K562 (cell line): ENCODE measurements around the gene ASCC3. TPM values are rescaled to one million over a fixed set of nuclear protein-coding genes. Genes with fewer than 3 reads are reported as not detected.

Source experiments
- ATAC-seq: fragments of 200-7000 bp; cut with Tn5 transposase; 3 replicates; pipeline ENCODE4 v1.9.1; 2020; ENCODE audit warnings: moderate library complexity
- BruUV-seq: library from RNA; stranded (reverse); fragments of 400-500 nt; replicated peaks from 2 replicates; lab custom pipeline; 2021; lab: Mats Ljungman, UMichigan
- CTCF ChIA-PET: fragments of 300-600 bp; formaldehyde crosslinking; extraction: SDS; loops from one replicate; lab custom pipeline; 2021; ENCODE audit warnings: low intra/inter-chr PET ratio; lab: Yijun Ruan, JAX
- POLR2A ChIA-PET: fragments of 300-600, 350-650 bp; sonication (Branson Sonifier 250); formaldehyde crosslinking; extraction: SDS; loops from one replicate; lab custom pipeline; 2021; ENCODE audit warnings: antibody characterized with exemption, inconsistent platforms; lab: Yijun Ruan, JAX
- DNase-seq, 4 experiments: peaks; one replicate each; pipeline versions ENCODE4 v3.0.0 to v3.0.0-alpha.2; 2011 to 2018; ENCODE audit warnings: low spot score in 3 of 4, mixed read lengths in 3 of 4; ENCODE audit errors: extremely low read depth in 1 of 4
- FAIRE-seq: peaks from 2 replicates; lab custom pipeline; 2011; peaks lifted over from hg19 to GRCh38; lab: Jason Lieb, UNC
- H2AFZ ChIP-seq: 2 replicates; pipeline ENCODE4 v1.6.0; 2011; ENCODE audit warnings: low read depth, low read length, control low read depth, inconsistent platforms
- H3K27ac ChIP-seq: fragments of 200-600 bp; 3 replicates; pipeline ENCODE4 v1.8.0; 2011; ENCODE audit warnings: low read depth, mild to moderate bottlenecking, control low read depth, inconsistent platforms, low read length, moderate library complexity, mixed read lengths; ENCODE audit errors: extremely low read depth
- H3K27me3 ChIP-seq, 2 experiments: fragments of 300-600 bp in 1 of 2; 2 replicates in 1 of 2; 3 replicates in 1 of 2; pipeline versions ENCODE4 v1.6.0 to v1.8.0; 2011; ENCODE audit warnings: inconsistent platforms in 2 of 2, low read length in 2 of 2, mild to moderate bottlenecking in 1 of 2, mixed read lengths in 1 of 2, moderate library complexity in 1 of 2; ENCODE audit not compliant: control insufficient read depth in 2 of 2, insufficient read depth in 2 of 2
- H3K36me3 ChIP-seq: fragments of 300-600 bp; 3 replicates; pipeline ENCODE4 v1.8.0; 2011; ENCODE audit warnings: mild to moderate bottlenecking, low read length, inconsistent platforms; ENCODE audit not compliant: control insufficient read depth, insufficient read depth
- H3K4me1 ChIP-seq, 2 experiments: fragments of 200-600 bp in 1 of 2; replicated peaks in 1 of 2; 2 replicates in 1 of 2; 3 replicates in 1 of 2; pipeline versions ENCODE4 v1.5.1 to v1.8.0; 2011; ENCODE audit warnings: inconsistent platforms in 2 of 2, low read length in 2 of 2, mild to moderate bottlenecking in 1 of 2, mixed read lengths in 1 of 2, moderate library complexity in 1 of 2; ENCODE audit not compliant: control insufficient read depth in 2 of 2, insufficient read depth in 2 of 2
- H3K4me2 ChIP-seq: 2 replicates; pipeline ENCODE4 v1.6.1; 2011; ENCODE audit warnings: low read length, control low read depth, inconsistent platforms, mixed read lengths; ENCODE audit not compliant: insufficient read depth
- H3K4me3 ChIP-seq: fragments of 200-600 bp; sonication (generic), shearing (Covaris generic); 2 replicates; pipeline ENCODE4 v1.5.1; 2016; ENCODE audit warnings: control low read depth, inconsistent platforms
- H3K79me2 ChIP-seq: fragments of 200-600 bp; 3 replicates; pipeline ENCODE4 v1.8.0; 2011; ENCODE audit warnings: low read length, inconsistent platforms; ENCODE audit not compliant: control insufficient read depth, insufficient read depth
- H3K9ac ChIP-seq, 2 experiments: 2 replicates each; pipeline versions ENCODE4 v1.6.0 to v1.6.1; 2011; ENCODE audit warnings: low read depth in 2 of 2, low read length in 2 of 2, control low read depth in 1 of 2, inconsistent platforms in 1 of 2, mild to moderate bottlenecking in 1 of 2, mixed read lengths in 1 of 2; ENCODE audit not compliant: insufficient read depth in 1 of 2
- H3K9me1 ChIP-seq: one replicate; pipeline ENCODE4 v1.6.0; 2011; ENCODE audit warnings: inconsistent platforms, mild to moderate bottlenecking, low read length, moderate library complexity; ENCODE audit not compliant: control insufficient read depth, insufficient read depth
- H3K9me3 ChIP-seq: replicated peaks from 2 replicates; pipeline ENCODE4 v1.5.1; 2011; ENCODE audit warnings: low read depth, low read length, inconsistent platforms; ENCODE audit not compliant: control insufficient read depth, insufficient read depth
- H4K20me1 ChIP-seq: replicated peaks from 2 replicates; pipeline ENCODE4 v1.6.1; 2011; ENCODE audit warnings: low read length, inconsistent platforms, mixed read lengths; ENCODE audit not compliant: control insufficient read depth, insufficient read depth
- DACH1 ChIP-seq: fragments of 450-650 bp; IDR thresholded peaks from 2 replicates; pipeline ENCODE4 v1.6.1; 2018; ENCODE audit not compliant: partially characterized antibody
- HBP1 ChIP-seq: fragments of 450-650 bp; formaldehyde crosslinking; IDR thresholded peaks from 2 replicates; pipeline ENCODE4 v1.4.0; 2022; ENCODE audit warnings: missing genetic modification characterization
- RERE ChIP-seq: sonication (generic); formaldehyde crosslinking; IDR thresholded peaks from 2 replicates; pipeline ENCODE4 v1.8.0; 2023; ENCODE audit warnings: missing genetic modification reagents, mild to moderate bottlenecking, borderline replicate concordance
- SNIP1 ChIP-seq: fragments of 450-650 bp; IDR thresholded peaks from 2 replicates; pipeline ENCODE4 v1.7.1; 2017; ENCODE audit warnings: low read depth, mild to moderate bottlenecking
- TARDBP ChIP-seq: fragments of 450-650 bp; IDR thresholded peaks from 2 replicates; pipeline ENCODE4 v1.6.1; 2016
- ZNF12 ChIP-seq: sonication (generic); formaldehyde crosslinking; IDR thresholded peaks from 2 replicates; pipeline ENCODE4 v1.4.0; 2020; ENCODE audit warnings: mild to moderate bottlenecking, missing genetic modification reagents
- ZNF79 ChIP-seq: fragments of 250-450 bp; sonication (Bioruptor Pico); IDR thresholded peaks from 2 replicates; pipeline ENCODE4 v1.4.0; 2020; ENCODE audit warnings: low read depth, mild to moderate bottlenecking, moderate library complexity
- WGBS: fragments of 100-300 bp; shearing (Covaris generic); methylation state at CpG from one replicate; pipeline ENCODE4 v1.1.6; 2016; ENCODE audit warnings: low coverage, mixed read lengths; ENCODE audit not compliant: insufficient coverage; ENCODE audit errors: missing lambda C conversion rate; 5-methylcytosine and 5-hydroxymethylcytosine counted together
- in situ Hi-C: fragments of 300-500 bp; cut with MboI; formaldehyde crosslinking; loops from 4 replicates; pipeline ENCODE4 v1.15.0; 2018; ENCODE audit warnings: inconsistent platforms, mixed read lengths
- intact Hi-C: fragments of 100-400 bp; cut with micrococcal nuclease; formaldehyde crosslinking; loops from 2 replicates; pipeline ENCODE4 v1.14.2; 2022
- polyA plus RNA-seq, 8 experiments: library from polyadenylated mRNA; depleted of rRNA in 4 of 8; stranded (reverse) in 5 of 8; unstranded in 3 of 8; fragments of >200 nt; fragmentation: Nextera tagmentation in 2 of 8; fragmentation: Illumina TruSeq in 1 of 8; extraction: Ambion mirVana in 2 of 8; extraction: Trizol in 1 of 8; gene quantifications; 2 replicates each; pipeline versions ENCODE4 v1.2.1 to v1.2.3, GENCODE V29; 2011 to 2014; ENCODE audit warnings: inconsistent platforms in 1 of 8, missing spikeins in 1 of 8
- total RNA-seq, 7 experiments: library from RNA; depleted of rRNA in 6 of 7; stranded (reverse); fragments of >200 nt in 6 of 7; fragmentation: Illumina TruSeq in 2 of 7; extraction: Trizol in 2 of 7; gene quantifications; 2 replicates each; pipeline versions ENCODE4 v1.2.1 to v1.2.3, GENCODE V29; 2011 to 2021; ENCODE audit warnings: low replicate concordance in 1 of 7

ASCC3 gene
- total and polyA plus RNA-seq, 9 of the 15 experiments (the other 6 are each of a cell fraction or from before 2014, with no cell fraction given) = 16.1 to 56.1 (median 33.9) TPM

GRCh38 chr6:100463630-100464161 is 417.4 kb downstream of the ASCC3 start:
- intact Hi-C loops = no loop called here
- H3K4me3 ChIP-seq = no peak overlapping the region
- no TSS peak for BruUV-seq
- H3K4me1 ChIP-seq = peaks cover 0 to 14% of the 10 kb centered on the region in 2 experiments; a peak in 1 of 5 replicates
- no peak for TF ChIP-seq HBP1 (CRISPR knock-in tag)
- TF ChIP-seq DACH1 = no peak
- no peak for TF ChIP-seq ZNF12 (CRISPR knock-in tag)
- TF ChIP-seq TARDBP = no peak
- no peak for TF ChIP-seq RERE (CRISPR knock-in tag)
- no peak for TF ChIP-seq SNIP1
- TF ChIP-seq ZNF79 (CRISPR knock-in tag) = no peak
- no peaks in the 10 kb centered on the region for H3K36me3 ChIP-seq
- H4K20me1 ChIP-seq = no peaks in the 10 kb centered on the region
- POLR2A ChIA-PET = interaction anchor here (1.5 kb wide), 1 partner anchor 10 kb away, joined by 4 read pairs; no protein-coding TSS in a partner anchor
- no peaks in the 10 kb centered on the region for H3K79me2 ChIP-seq
- CTCF ChIA-PET = no interaction called here
- DNase-seq = no peak
- FAIRE-seq = no peak
- no peaks in the 10 kb centered on the region for H3K9me3 ChIP-seq
- H3K27ac ChIP-seq = no peak overlapping the region
- no peak overlapping the region for H3K9ac ChIP-seq
- H3K27me3 ChIP-seq = peaks cover 48 to 60% of the 10 kb centered on the region in 2 experiments
- no peak overlapping the region for H3K4me2 ChIP-seq
- in situ Hi-C loops = no loop called here
- H2AFZ ChIP-seq = no peak overlapping the region
- WGBS = 2% methylated on average over 23 of the region's 24 CpGs
- no peaks in the 10 kb centered on the region for H3K9me1 ChIP-seq
- ATAC-seq = no peak
